Mammary epithelial cell (primary cell): ENCODE results near the gene CYB561A3.

Experiments
- CTCF ChIP-seq, 2 donors: IDR thresholded peaks in 1 of 2; conservative IDR thresholded peaks in 1 of 2; 2 replicates each; pipeline ENCODE4 v1.5.1; 2011 to 2012; ENCODE audit warnings: inconsistent platforms in 2 of 2, low read length in 2 of 2, mild to moderate bottlenecking in 2 of 2, control low read depth in 1 of 2, low read depth in 1 of 2; ENCODE audit not compliant: insufficient read depth in 1 of 2; ENCODE audit errors: extremely low read depth in 1 of 2
- EZH2 ChIP-seq: IDR thresholded peaks from 2 replicates; pipeline ENCODE4 v1.6.1; 2012; ENCODE audit warnings: low read length, inconsistent platforms, borderline replicate concordance

DNA sequence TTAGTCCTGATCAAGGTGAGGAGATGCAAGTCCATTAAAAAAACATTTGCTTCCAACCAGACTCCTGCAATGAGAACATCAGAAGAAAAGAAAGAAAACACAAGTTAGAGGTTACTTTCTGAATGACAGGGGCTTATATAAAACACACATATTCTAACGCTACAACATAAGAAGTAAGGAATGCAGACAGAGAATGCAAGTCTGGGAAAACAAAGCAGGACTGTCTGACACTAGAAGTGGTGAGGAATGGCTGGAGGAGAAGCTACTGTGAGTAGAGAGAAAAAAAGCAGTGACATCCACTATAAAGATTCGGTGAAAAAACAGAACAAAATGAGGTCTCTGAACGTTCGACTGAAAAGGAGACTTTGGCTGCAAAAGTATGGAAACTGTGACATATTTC, 43.0 kb upstream of the CYB561A3 start:
- TF ChIP-seq CTCF (conservative IDR thresholded peaks at IDR 0.05 in 1 of 2, IDR thresholded peaks at IDR 0.05 in 1 of 2; ENCODE audit: extremely low read depth in 1 of 2, insufficient read depth in 1 of 2, low read depth in 1 of 2, low read length in 2 of 2) (no peak), EZH2 (no peak)
